HG02678 (cell line): ENCODE data around the gene RFX1.
A peak's percentile ranks its signal among the peaks of the same experiment; 100 is the strongest.
"Not testable (repeated sequence)": the region's sequence is repeated elsewhere in the genome, so short reads cannot be mapped to it uniquely, and the experiment has no call there.

Experiments
- ATAC-seq: cut with Tn5 transposase; IDR thresholded peaks from one replicate; pipeline ENCODE4 v1.9.1; 2021; ENCODE audit warnings: mild to moderate bottlenecking, moderate library complexity; ENCODE audit not compliant: unreplicated experiment

RFX1 gene

GRCh38 chr19:14027856-14028450, 21.8 kb upstream of the RFX1 start, which contains the start of gene RLN3:
Gene RLN3 (plus strand): TSS chr19:14028148. CDS start chr19:14028205, 57 bp downstream.
- no peak for ATAC-seq

GRCh38 chr19:14026652-14027192, 20.6 kb upstream of the RFX1 start:
- not testable (repeated sequence) for ATAC-seq

- no peak for ATAC-seq
Measured at GRCh38 chr19:14023404-14024235, 17.5 kb upstream of the RFX1 start.

GRCh38 chr19:14022469-14022868, 16.3 kb upstream of the RFX1 start:
- no peak for ATAC-seq

- ATAC-seq, result no peak
Measured at GRCh38 chr19:14021474-14021873, 15.4 kb upstream of the RFX1 start.

GRCh38 chr19:14019739-14020138, 13.6 kb upstream of the RFX1 start:
- ATAC-seq, result not testable (repeated sequence)

GRCh38 chr19:14019100-14019499, 13.0 kb upstream of the RFX1 start:
- no peak for ATAC-seq

- ATAC-seq, result peak; percentile 90
Measured at GRCh38 chr19:14015524-14016035, 9.5 kb upstream of the RFX1 start.

- no peak for ATAC-seq
Measured at GRCh38 chr19:14012378-14012915, 6.3 kb upstream of the RFX1 start.

- peak; percentile 34 for ATAC-seq
Measured at GRCh38 chr19:14006766-14007562, 844 bp upstream of the RFX1 start.

GRCh38 chr19:14005349-14006084, 603 bp downstream of the RFX1 start:
- ATAC-seq, result peak; percentile 41

GRCh38 chr19:14004619-14005348, 1.3 kb downstream of the RFX1 start:
- ATAC-seq, result no peak

- ATAC-seq, result no peak
Measured at GRCh38 chr19:14003251-14004055, 2.7 kb downstream of the RFX1 start.

- no peak for ATAC-seq
Measured at GRCh38 chr19:14002571-14003250, 3.4 kb downstream of the RFX1 start.

- ATAC-seq, result no peak
Measured at GRCh38 chr19:14000691-14001375, 5.3 kb downstream of the RFX1 start.

GRCh38 chr19:13999085-13999484, 7.0 kb downstream of the RFX1 start:
- ATAC-seq, result no peak

GRCh38 chr19:13998426-13998825, 7.7 kb downstream of the RFX1 start:
- ATAC-seq, result no peak

- ATAC-seq, result no peak
Measured at GRCh38 chr19:13997631-13997962, 8.5 kb downstream of the RFX1 start.
